ENCODE measurements around the gene LELP1.
"Not testable (repeated sequence)": the region's sequence is repeated elsewhere in the genome, so short reads cannot be mapped to it uniquely, and the experiment has no call there.

- TF ChIP-seq EZH2 (IDR thresholded peaks at IDR 0.05; ENCODE audit: borderline replicate concordance, low read depth, low read length, poor library complexity, severe bottlenecking) = not testable (repeated sequence)
- TF ChIP-seq, protein P1, sequence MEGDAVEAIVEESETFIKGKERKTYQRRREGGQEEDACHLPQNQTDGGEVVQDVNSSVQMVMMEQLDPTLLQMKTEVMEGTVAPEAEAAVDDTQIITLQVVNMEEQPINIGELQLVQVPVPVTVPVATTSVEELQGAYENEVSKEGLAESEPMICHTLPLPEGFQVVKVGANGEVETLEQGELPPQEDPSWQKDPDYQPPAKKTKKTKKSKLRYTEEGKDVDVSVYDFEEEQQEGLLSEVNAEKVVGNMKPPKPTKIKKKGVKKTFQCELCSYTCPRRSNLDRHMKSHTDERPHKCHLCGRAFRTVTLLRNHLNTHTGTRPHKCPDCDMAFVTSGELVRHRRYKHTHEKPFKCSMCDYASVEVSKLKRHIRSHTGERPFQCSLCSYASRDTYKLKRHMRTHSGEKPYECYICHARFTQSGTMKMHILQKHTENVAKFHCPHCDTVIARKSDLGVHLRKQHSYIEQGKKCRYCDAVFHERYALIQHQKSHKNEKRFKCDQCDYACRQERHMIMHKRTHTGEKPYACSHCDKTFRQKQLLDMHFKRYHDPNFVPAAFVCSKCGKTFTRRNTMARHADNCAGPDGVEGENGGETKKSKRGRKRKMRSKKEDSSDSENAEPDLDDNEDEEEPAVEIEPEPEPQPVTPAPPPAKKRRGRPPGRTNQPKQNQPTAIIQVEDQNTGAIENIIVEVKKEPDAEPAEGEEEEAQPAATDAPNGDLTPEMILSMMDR (conservative IDR thresholded peaks at IDR 0.05; ENCODE audit: low read depth, low read length) = peak; percentile 68
Measured at GRCh38 chr1:153229076-153229829, 26.0 kb downstream of the LELP1 start.
